Osteoblast (primary cell): ENCODE results near the gene MACROH2A1. TPM values are rescaled to one million over a fixed set of nuclear protein-coding genes. Genes with fewer than 3 reads are reported as not detected.

Source experiments
- DNase-seq: peaks from one replicate; pipeline ENCODE4 v3.0.0; 2011; ENCODE audit warnings: low spot score, mixed read lengths; ENCODE audit not compliant: insufficient read length; ENCODE audit errors: missing footprints
- H2AFZ ChIP-seq: 2 replicates; pipeline ENCODE4 v1.6.0; 2011; ENCODE audit warnings: mild to moderate bottlenecking, low read length
- H3K27ac ChIP-seq: 2 replicates; pipeline ENCODE4 v1.5.1; 2011; ENCODE audit warnings: mild to moderate bottlenecking, low read depth, low read length, moderate library complexity
- H3K27me3 ChIP-seq: 2 replicates; pipeline ENCODE4 v1.6.0; 2012; ENCODE audit warnings: mild to moderate bottlenecking, control low read depth, inconsistent platforms, low read length, moderate library complexity; ENCODE audit not compliant: insufficient read depth
- H3K36me3 ChIP-seq: 2 replicates; pipeline ENCODE4 v1.5.1; 2011; ENCODE audit warnings: mild to moderate bottlenecking, low read length, control low read depth, moderate library complexity; ENCODE audit not compliant: insufficient read depth
- H3K4me1 ChIP-seq: 2 replicates; pipeline ENCODE4 v1.5.1; 2011; ENCODE audit warnings: mild to moderate bottlenecking, low read length, control low read depth, moderate library complexity; ENCODE audit not compliant: insufficient read depth
- H3K4me2 ChIP-seq: 2 replicates; pipeline ENCODE4 v1.6.0; 2011; ENCODE audit warnings: mild to moderate bottlenecking, low read length; ENCODE audit not compliant: insufficient read depth
- H3K4me3 ChIP-seq: fragments of 200-600 bp; sonication (generic); 3 replicates; pipeline ENCODE4 v1.5.1; 2012; ENCODE audit warnings: mild to moderate bottlenecking, low read length, inconsistent platforms; ENCODE audit not compliant: insufficient read depth
- H3K79me2 ChIP-seq: 2 replicates; pipeline ENCODE4 v1.6.0; 2012; ENCODE audit warnings: mild to moderate bottlenecking, low read length, control low read depth, inconsistent platforms; ENCODE audit not compliant: insufficient read depth
- H3K9me3 ChIP-seq: 2 replicates; pipeline ENCODE4 v1.5.1; 2011; ENCODE audit warnings: low read depth, low read length, control low read depth
- H4K20me1 ChIP-seq: 2 replicates; pipeline ENCODE4 v1.6.0; 2012; ENCODE audit warnings: mild to moderate bottlenecking, low read length, control low read depth; ENCODE audit not compliant: insufficient read depth
- CTCF ChIP-seq: IDR thresholded peaks from 2 replicates; pipeline ENCODE4 v1.5.1; 2011; ENCODE audit warnings: mild to moderate bottlenecking, low read depth, low read length, moderate library complexity; ENCODE audit errors: extremely low read depth
- total RNA-seq: library from RNA; depleted of rRNA; stranded (reverse); fragments of >200 nt; gene quantifications from 2 replicates; pipeline ENCODE4 v1.2.3, GENCODE V29; 2012

The MACROH2A1 gene
- total RNA-seq, 1 donor: 162 TPM

GRCh38 chr5:135391869-135392255 is 7.2 kb downstream of the MACROH2A1 start:
- Histone ChIP-seq H3K36me3 (peaks cover 29% of the 10 kb centered on the region), H3K27ac (peak overlapping the region; percentile 95), H3K79me2 (peaks cover 96% of the 10 kb centered on the region)

GRCh38 chr5:135391116-135391868 is 7.7 kb downstream of the MACROH2A1 start:
- Histone ChIP-seq H3K27me3 (no peaks in the 10 kb centered on the region), H4K20me1 (peaks cover 77% of the 10 kb centered on the region), H3K79me2 (peaks cover 95% of the 10 kb centered on the region), H3K9me3 (no peaks in the 10 kb centered on the region), H3K4me2 (peak overlapping the region; percentile 70), H3K4me1 (peaks cover 64% of the 10 kb centered on the region), H2AFZ (no peak overlapping the region), H3K27ac (peak overlapping the region; percentile 95), H3K36me3 (peaks cover 33% of the 10 kb centered on the region), H3K4me3 (peak overlapping the region; percentile 27)
- DNase-seq: peak; percentile 91
- no peak for TF ChIP-seq CTCF

More at GRCh38 chr5:135391869-135392255, 7.2 kb downstream of the MACROH2A1 start:
- no peak for TF ChIP-seq CTCF
- Histone ChIP-seq H3K4me1 (peaks cover 58% of the 10 kb centered on the region), H3K4me3 (peak overlapping the region; percentile 27), H3K9me3 (no peaks in the 10 kb centered on the region), H4K20me1 (peaks cover 79% of the 10 kb centered on the region), H3K27me3 (no peaks in the 10 kb centered on the region), H3K4me2 (peak overlapping the region; percentile 70), H2AFZ (no peak overlapping the region)
- no peak for DNase-seq

GRCh38 chr5:135388860-135389435 is 10.1 kb downstream of the MACROH2A1 start:
- H3K9me3 ChIP-seq: no peaks in the 10 kb centered on the region
- H2AFZ ChIP-seq: no peak overlapping the region
- peaks cover 64% of the 10 kb centered on the region for H4K20me1 ChIP-seq
- no peak for DNase-seq
- no peak overlapping the region for H3K27ac ChIP-seq
- no peak overlapping the region for H3K4me3 ChIP-seq
- peaks cover 65% of the 10 kb centered on the region for H3K4me1 ChIP-seq
- no peak for TF ChIP-seq CTCF
- H3K4me2 ChIP-seq: no peak overlapping the region
- no peaks in the 10 kb centered on the region for H3K27me3 ChIP-seq
- H3K36me3 ChIP-seq: peaks cover 47% of the 10 kb centered on the region
- peaks cover 94% of the 10 kb centered on the region for H3K79me2 ChIP-seq

GRCh38 chr5:135387629-135387960 is 11.4 kb downstream of the MACROH2A1 start:
- H3K4me2 ChIP-seq: no peak overlapping the region
- peak overlapping the region; percentile 92 for H3K27ac ChIP-seq

More at GRCh38 chr5:135387629-135387960, 11.4 kb downstream of the MACROH2A1 start:
- H3K4me3 ChIP-seq: no peak overlapping the region
- no peak overlapping the region for H2AFZ ChIP-seq
- H3K79me2 ChIP-seq: peaks cover 92% of the 10 kb centered on the region
- H3K4me1 ChIP-seq: peaks cover 64% of the 10 kb centered on the region
- no peaks in the 10 kb centered on the region for H3K9me3 ChIP-seq
- TF ChIP-seq CTCF: no peak
- peaks cover 58% of the 10 kb centered on the region for H4K20me1 ChIP-seq
- peaks cover 58% of the 10 kb centered on the region for H3K36me3 ChIP-seq
- no peaks in the 10 kb centered on the region for H3K27me3 ChIP-seq
- DNase-seq: no peak
